CD8-positive, alpha-beta memory T cell (primary cell): ENCODE results near the gene CAP2. TPM values are rescaled to one million over a fixed set of nuclear protein-coding genes. Genes with fewer than 3 reads are reported as not detected.

Source experiments
- CTCF ChIA-PET: fragments of 350-600 bp; sonication (Branson Sonifier 250); formaldehyde crosslinking; loops from one replicate; lab custom pipeline; 2021; ENCODE audit warnings: antibody characterized with exemption; lab: Charles Lee
- POLR2A ChIA-PET: fragments of 350-600 bp; sonication (Branson Sonifier 250); formaldehyde crosslinking; loops from one replicate; lab custom pipeline; 2021; ENCODE audit warnings: antibody characterized with exemption; lab: Charles Lee
- DNase-seq, 5 donors: peaks; one replicate each; pipeline versions ENCODE4 v3.0.0 to v3.0.0-alpha.2; 2020 to 2022; ENCODE audit warnings: mixed read lengths in 1 of 5
- H3K27ac ChIP-seq: one replicate; pipeline ENCODE4 v1.7.0; 2013; ENCODE audit warnings: low read depth, mild to moderate bottlenecking, low read length, moderate library complexity
- H3K27me3 ChIP-seq: 2 replicates; pipeline ENCODE4 v1.7.0; 2013; ENCODE audit warnings: low read length, mild to moderate bottlenecking; ENCODE audit not compliant: insufficient read depth, poor library complexity, severe bottlenecking
- H3K36me3 ChIP-seq: 2 replicates; pipeline ENCODE4 v1.7.0; 2013; ENCODE audit warnings: mild to moderate bottlenecking, low read length, moderate library complexity; ENCODE audit not compliant: insufficient read depth
- H3K4me1 ChIP-seq: 2 replicates; pipeline ENCODE4 v1.7.0; 2013; ENCODE audit warnings: mild to moderate bottlenecking, low read length, moderate library complexity; ENCODE audit not compliant: insufficient read depth
- H3K4me3 ChIP-seq: 2 replicates; pipeline ENCODE4 v1.7.0; 2013; ENCODE audit warnings: mild to moderate bottlenecking, low read length
- H3K9me3 ChIP-seq: 2 replicates; pipeline ENCODE4 v1.7.0; 2013; ENCODE audit warnings: mild to moderate bottlenecking, low read length
- H3K27ac Mint-ChIP-seq, 8 donors: one replicate each; pipeline ENCODE4 v1.8.0; 2020 to 2021; ENCODE audit warnings: mixed read lengths in 8 of 8, mild to moderate bottlenecking in 6 of 8, inconsistent platforms in 3 of 8, moderate library complexity in 3 of 8
- H3K27me3 Mint-ChIP-seq, 2 donors: one replicate each; pipeline ENCODE4 v1.8.0; 2020 to 2021; ENCODE audit warnings: mixed read lengths in 2 of 2, mild to moderate bottlenecking in 1 of 2, moderate library complexity in 1 of 2
- H3K36me3 Mint-ChIP-seq, 3 donors: one replicate each; pipeline ENCODE4 v1.8.0; 2020 to 2021; ENCODE audit warnings: mixed read lengths in 3 of 3, inconsistent platforms in 1 of 3, mild to moderate bottlenecking in 1 of 3
- H3K4me1 Mint-ChIP-seq, 3 donors: one replicate each; pipeline ENCODE4 v1.8.0; 2020 to 2021; ENCODE audit warnings: mixed read lengths in 3 of 3, inconsistent platforms in 1 of 3, mild to moderate bottlenecking in 1 of 3
- H3K4me3 Mint-ChIP-seq, 7 donors: one replicate each; pipeline ENCODE4 v1.8.0; 2020 to 2021; ENCODE audit warnings: mixed read lengths in 7 of 7, mild to moderate bottlenecking in 6 of 7, moderate library complexity in 4 of 7, inconsistent platforms in 2 of 7
- H3K9me3 Mint-ChIP-seq, 5 donors: one replicate each; pipeline ENCODE4 v1.8.0; 2020 to 2022; ENCODE audit warnings: mixed read lengths in 5 of 5, mild to moderate bottlenecking in 3 of 5, moderate library complexity in 2 of 5, inconsistent platforms in 1 of 5
- polyA plus RNA-seq: library from polyadenylated mRNA; unstranded; fragments of 300-500 nt; fragmentation: Illumina TruSeq; gene quantifications from one replicate; pipeline ENCODE4 v1.2.3, GENCODE V29; 2021
- total RNA-seq, 2 experiments: library from RNA; stranded (reverse); gene quantifications; one replicate each; pipeline ENCODE4 v1.2.3, GENCODE V29; 2021

Gene CAP2
- total and polyA plus RNA-seq, 3 experiments from 2014 or later: 1.0 TPM; not detected in 2

GRCh38 chr6:17358515-17358914 lies 34.9 kb upstream of the CAP2 start:
- Histone ChIP-seq H3K36me3 (no peaks in the 10 kb centered on the region), H3K4me3 (no peak overlapping the region), H3K27me3 (no peaks in the 10 kb centered on the region), H3K27ac (no peak overlapping the region), H3K9me3 (no peaks in the 10 kb centered on the region), H3K4me1 (no peaks in the 10 kb centered on the region)
- Mint-ChIP-seq H3K27ac (no peak overlapping the region), H3K36me3 (no peaks in the 10 kb centered on the region), H3K4me1 (no peaks in the 10 kb centered on the region), H3K4me3 (no peak overlapping the region), H3K27me3 (peaks cover 0 to 1% of the 10 kb centered on the region in 2 donors), H3K9me3 (no peaks in the 10 kb centered on the region)
- CTCF ChIA-PET: no interaction called here
- POLR2A ChIA-PET: no interaction called here
- no peak for DNase-seq

DNA sequence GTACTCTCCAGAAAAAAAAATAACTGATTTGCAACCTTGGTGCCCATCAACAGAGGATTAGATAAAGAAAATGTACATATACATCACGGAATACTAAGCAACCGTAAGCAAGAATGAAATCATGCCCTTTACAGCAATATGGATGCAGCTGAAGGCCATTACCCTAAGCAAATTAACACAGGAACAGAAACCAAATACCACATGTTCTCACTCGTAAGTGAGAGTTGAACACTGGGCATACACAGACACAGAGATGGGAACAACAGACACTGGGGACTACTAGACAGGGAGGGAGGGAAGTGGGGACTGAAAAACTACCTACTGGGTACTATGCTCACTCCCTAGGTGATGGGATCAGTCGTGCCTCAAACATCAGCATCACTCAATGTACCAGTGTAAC lies 32.8 kb upstream of the CAP2 start:
- no peaks in the 10 kb centered on the region for H3K4me1 ChIP-seq
- ChIA-PET CTCF (no interaction called here), POLR2A (no interaction called here)
- no peak overlapping the region for H3K4me3 Mint-ChIP-seq
- no peaks in the 10 kb centered on the region for H3K9me3 ChIP-seq
- H3K27ac Mint-ChIP-seq: no peak overlapping the region
- H3K4me1 Mint-ChIP-seq: no peaks in the 10 kb centered on the region
- no peaks in the 10 kb centered on the region for H3K27me3 ChIP-seq
- no peaks in the 10 kb centered on the region for H3K36me3 Mint-ChIP-seq
- H3K27ac ChIP-seq: no peak overlapping the region
- H3K36me3 ChIP-seq: no peaks in the 10 kb centered on the region
- no peak overlapping the region for H3K4me3 ChIP-seq
- H3K9me3 Mint-ChIP-seq: no peaks in the 10 kb centered on the region
- peaks cover 0 to 1% of the 10 kb centered on the region in 2 donors for H3K27me3 Mint-ChIP-seq
- no peak for DNase-seq

- Mint-ChIP-seq H3K27ac (no peak overlapping the region), H3K27me3 (peaks cover 0 to 1% of the 10 kb centered on the region in 2 donors), H3K9me3 (no peaks in the 10 kb centered on the region), H3K4me1 (no peaks in the 10 kb centered on the region), H3K4me3 (no peak overlapping the region), H3K36me3 (no peaks in the 10 kb centered on the region)
- POLR2A ChIA-PET: no interaction called here
- H3K4me1 ChIP-seq: no peaks in the 10 kb centered on the region
- no peak overlapping the region for H3K27ac ChIP-seq
- CTCF ChIA-PET: no interaction called here
- DNase-seq: no peak
- H3K27me3 ChIP-seq: no peaks in the 10 kb centered on the region
- no peaks in the 10 kb centered on the region for H3K36me3 ChIP-seq
- H3K9me3 ChIP-seq: no peaks in the 10 kb centered on the region
- H3K4me3 ChIP-seq: no peak overlapping the region
Observed at GRCh38 chr6:17361013-17361412, 32.4 kb upstream of the CAP2 start.

DNA sequence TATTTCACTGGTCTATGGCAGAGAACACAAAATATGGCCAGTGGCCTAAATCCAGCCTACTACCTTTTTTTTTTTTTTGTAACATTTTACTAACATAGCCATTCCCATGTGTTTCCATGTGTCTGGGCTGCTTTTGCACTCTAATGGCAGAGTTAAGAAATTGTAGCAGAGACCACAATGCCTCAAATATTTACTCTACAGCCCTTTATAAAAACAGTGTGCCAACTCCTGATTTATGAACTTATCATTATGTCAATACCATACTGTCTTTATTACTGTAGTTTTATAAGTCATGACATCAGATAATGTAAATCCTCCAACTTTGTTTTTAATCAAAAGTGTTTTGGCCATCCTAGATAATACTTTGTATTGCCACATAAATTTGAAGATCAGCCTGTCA lies 27.4 kb upstream of the CAP2 start:
- H3K27me3 Mint-ChIP-seq: no peaks in the 10 kb centered on the region
- Histone ChIP-seq H3K4me3 (no peak overlapping the region), H3K27ac (no peak overlapping the region), H3K4me1 (no peaks in the 10 kb centered on the region), H3K36me3 (no peaks in the 10 kb centered on the region), H3K27me3 (no peaks in the 10 kb centered on the region), H3K9me3 (no peaks in the 10 kb centered on the region)
- no peak overlapping the region for H3K4me3 Mint-ChIP-seq
- ChIA-PET CTCF (no interaction called here), POLR2A (no interaction called here)
- DNase-seq: no peak
- no peaks in the 10 kb centered on the region for H3K4me1 Mint-ChIP-seq
- peaks cover 0 to 5% (median 0%) of the 10 kb centered on the region in 3 donors for H3K36me3 Mint-ChIP-seq
- no peak overlapping the region for H3K27ac Mint-ChIP-seq
- H3K9me3 Mint-ChIP-seq: peaks cover 11 to 22% (median 16%) of the 10 kb centered on the region in 5 donors

DNA sequence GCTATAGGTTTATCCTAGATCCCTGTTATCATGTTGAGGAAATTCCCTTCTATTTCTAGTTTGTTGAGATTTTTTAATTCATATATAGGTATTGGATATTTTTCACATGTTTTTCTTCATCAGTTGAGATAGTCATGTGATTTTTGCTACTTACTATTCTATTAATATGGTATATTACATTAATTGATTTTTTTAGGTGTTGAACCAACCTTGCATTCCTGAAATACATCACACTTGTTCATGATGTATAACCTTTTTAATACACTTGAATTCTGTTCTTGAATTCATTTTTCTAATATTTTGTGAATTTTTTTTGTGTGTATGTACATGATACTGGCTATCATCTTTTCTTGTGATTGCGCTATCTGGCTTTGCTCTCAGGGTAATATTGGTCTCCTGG lies 25.5 kb upstream of the CAP2 start:
- POLR2A ChIA-PET: no interaction called here
- Mint-ChIP-seq H3K4me1 (no peaks in the 10 kb centered on the region), H3K36me3 (peaks cover 0 to 5% (median 0%) of the 10 kb centered on the region in 3 donors), H3K9me3 (peaks cover 11 to 24% (median 16%) of the 10 kb centered on the region in 5 donors), H3K27ac (no peak overlapping the region), H3K4me3 (no peak overlapping the region), H3K27me3 (no peaks in the 10 kb centered on the region)
- Histone ChIP-seq H3K9me3 (no peaks in the 10 kb centered on the region), H3K27ac (no peak overlapping the region), H3K36me3 (no peaks in the 10 kb centered on the region), H3K4me1 (no peaks in the 10 kb centered on the region), H3K27me3 (no peaks in the 10 kb centered on the region), H3K4me3 (no peak overlapping the region)
- CTCF ChIA-PET: no interaction called here
- no peak for DNase-seq

DNA sequence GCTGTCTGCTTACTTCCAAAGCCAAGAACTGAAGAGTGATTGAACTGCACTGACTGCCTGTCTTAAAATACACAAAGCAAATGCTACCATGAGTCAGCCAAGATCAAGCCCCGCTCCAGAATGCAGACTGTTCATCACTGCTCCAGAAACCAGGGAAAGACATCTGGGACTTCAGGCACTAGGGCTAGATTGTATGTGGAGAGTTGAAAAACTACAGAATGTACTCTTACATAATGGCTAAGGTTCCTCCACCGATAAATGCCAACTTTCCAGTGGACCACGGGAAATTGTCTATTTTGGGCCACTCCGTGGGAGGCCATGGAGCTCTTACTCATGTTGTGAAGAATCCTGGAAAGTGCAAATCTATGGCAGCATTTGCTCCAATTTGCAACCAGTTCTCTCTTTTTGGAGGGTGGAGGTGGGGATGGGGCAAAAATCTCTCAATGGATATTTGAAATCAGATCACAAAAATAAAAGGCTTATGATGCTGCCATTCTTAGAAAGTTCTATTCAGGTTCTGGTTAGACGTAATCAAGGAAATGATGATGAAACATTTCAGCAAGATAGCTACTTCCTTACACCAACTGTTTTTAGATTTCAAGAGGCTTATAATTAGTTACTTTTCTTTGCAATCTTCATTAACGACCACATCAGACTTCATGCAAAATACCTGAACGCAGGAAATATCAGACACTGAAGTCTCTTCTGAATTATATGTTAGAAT lies 11.8 kb upstream of the CAP2 start:
- H3K27me3 ChIP-seq: no peaks in the 10 kb centered on the region
- H3K27me3 Mint-ChIP-seq: peaks cover 5 to 10% of the 10 kb centered on the region in 2 donors

GRCh38 chr6:17385660-17386059 lies 7.7 kb upstream of the CAP2 start:
- Histone ChIP-seq H3K4me1 (no peaks in the 10 kb centered on the region), H3K27me3 (no peaks in the 10 kb centered on the region), H3K9me3 (no peaks in the 10 kb centered on the region), H3K27ac (no peak overlapping the region), H3K36me3 (no peaks in the 10 kb centered on the region), H3K4me3 (no peak overlapping the region)
- Mint-ChIP-seq H3K27me3 (peaks cover 6 to 29% of the 10 kb centered on the region in 2 donors), H3K4me1 (no peaks in the 10 kb centered on the region), H3K27ac (no peak overlapping the region), H3K36me3 (no peaks in the 10 kb centered on the region), H3K4me3 (no peak overlapping the region), H3K9me3 (peaks cover 0 to 4% (median 0%) of the 10 kb centered on the region in 5 donors)
- CTCF ChIA-PET: no interaction called here
- POLR2A ChIA-PET: no interaction called here
- DNase-seq: no peak

More for the DNA sequence above, 11.8 kb upstream of the CAP2 start:
- CTCF ChIA-PET: no interaction called here
- H3K9me3 ChIP-seq: no peaks in the 10 kb centered on the region
- no peak overlapping the region for H3K27ac ChIP-seq
- Mint-ChIP-seq H3K27ac (no peak overlapping the region), H3K4me3 (no peak overlapping the region), H3K9me3 (peaks cover 0 to 4% (median 0%) of the 10 kb centered on the region in 5 donors), H3K36me3 (no peaks in the 10 kb centered on the region), H3K4me1 (no peaks in the 10 kb centered on the region)
- H3K4me3 ChIP-seq: no peak overlapping the region
- no peaks in the 10 kb centered on the region for H3K4me1 ChIP-seq
- H3K36me3 ChIP-seq: no peaks in the 10 kb centered on the region
- POLR2A ChIA-PET: no interaction called here
- DNase-seq: no peak

- Histone ChIP-seq H3K4me3 (no peak overlapping the region), H3K27ac (no peak overlapping the region), H3K9me3 (no peaks in the 10 kb centered on the region), H3K4me1 (no peaks in the 10 kb centered on the region), H3K36me3 (no peaks in the 10 kb centered on the region), H3K27me3 (peaks cover 9% of the 10 kb centered on the region)
- H3K4me3 Mint-ChIP-seq: no peak overlapping the region
- H3K9me3 Mint-ChIP-seq: peaks cover 0 to 4% (median 2%) of the 10 kb centered on the region in 5 donors
- peaks cover 0 to 4% (median 0%) of the 10 kb centered on the region in 3 donors for H3K4me1 Mint-ChIP-seq
- H3K36me3 Mint-ChIP-seq: no peaks in the 10 kb centered on the region
- H3K27ac Mint-ChIP-seq: no peak overlapping the region
- POLR2A ChIA-PET: no interaction called here
- CTCF ChIA-PET: no interaction called here
- no peak for DNase-seq
- peaks cover 25 to 55% of the 10 kb centered on the region in 2 donors for H3K27me3 Mint-ChIP-seq
Observed at GRCh38 chr6:17388365-17388764, 5.0 kb upstream of the CAP2 start.
